Measurements from ENCODE around the gene RHOV. TPM values are rescaled to one million over a fixed set of nuclear protein-coding genes. Genes with fewer than 3 reads are reported as not detected.
A peak's percentile ranks its signal among the peaks of the same experiment; 100 is the strongest.

RHOV gene
- total RNA-seq, 1 experiment from 2014 or later, result 4.2 TPM

DNA sequence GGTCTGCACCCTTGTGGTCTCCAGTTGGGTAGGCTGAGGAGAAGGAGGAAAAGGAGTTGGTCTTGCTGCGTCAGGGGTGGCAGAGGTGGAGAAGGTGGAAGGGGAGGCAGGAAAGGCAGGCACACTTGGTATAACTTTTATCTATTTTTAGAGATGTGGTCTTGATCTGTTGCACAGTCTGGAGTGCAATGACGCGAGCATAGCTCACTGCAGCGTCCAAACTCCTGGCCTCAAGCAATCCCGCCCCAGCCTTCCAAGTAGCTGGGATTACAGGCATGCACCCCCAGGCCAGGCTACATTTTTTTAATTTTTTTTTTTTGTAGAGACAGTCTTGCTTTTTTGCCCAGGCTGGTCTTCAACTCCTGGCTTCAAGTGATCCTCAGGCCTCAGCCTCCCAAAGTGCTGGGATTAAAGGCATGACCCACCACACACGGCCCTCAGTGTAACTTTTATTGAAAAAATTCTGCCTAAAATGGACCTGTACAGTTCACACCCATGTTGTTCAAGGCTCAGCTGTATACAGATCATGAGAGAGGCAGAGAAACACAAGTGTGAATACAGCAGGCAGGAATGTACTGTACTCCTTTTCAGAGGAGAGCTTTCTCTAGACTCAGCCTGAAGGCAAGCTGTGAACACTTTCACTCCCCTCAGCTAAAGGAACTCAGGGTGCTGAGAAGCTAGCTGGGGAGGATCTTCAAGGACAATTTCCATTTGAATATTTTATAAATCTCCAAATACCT lies 2.1 kb upstream of the RHOV start:
- no peaks in the 10 kb centered on the region for H3K27me3 ChIP-seq (ENCODE audit: control insufficient read depth, insufficient read depth, low read length)
- BruUV-seq (replicated peaks), result no TSS peak
- intact Hi-C loops (cut with micrococcal nuclease; ENCODE audit: unreplicated experiment), result no loop called here
- no peak overlapping the region for H3K4me3 ChIP-seq (ENCODE audit: low read depth in 2 of 2, low read length in 2 of 2)
- peaks cover 4% of the 10 kb centered on the region; the same call in 1 of the 2 replicates for H3K4me1 ChIP-seq (ENCODE audit: control insufficient read depth, insufficient read depth, low read length)
- TF ChIP-seq SIN3A (IDR thresholded peaks at IDR 0.05; ENCODE audit: borderline replicate concordance, insufficient read depth, low read depth, low read length), result no peak
- TF ChIP-seq POLR2AphosphoS5 (IDR thresholded peaks at IDR 0.05; ENCODE audit: low read depth, low read length), result no peak
- TF ChIP-seq, protein P1, sequence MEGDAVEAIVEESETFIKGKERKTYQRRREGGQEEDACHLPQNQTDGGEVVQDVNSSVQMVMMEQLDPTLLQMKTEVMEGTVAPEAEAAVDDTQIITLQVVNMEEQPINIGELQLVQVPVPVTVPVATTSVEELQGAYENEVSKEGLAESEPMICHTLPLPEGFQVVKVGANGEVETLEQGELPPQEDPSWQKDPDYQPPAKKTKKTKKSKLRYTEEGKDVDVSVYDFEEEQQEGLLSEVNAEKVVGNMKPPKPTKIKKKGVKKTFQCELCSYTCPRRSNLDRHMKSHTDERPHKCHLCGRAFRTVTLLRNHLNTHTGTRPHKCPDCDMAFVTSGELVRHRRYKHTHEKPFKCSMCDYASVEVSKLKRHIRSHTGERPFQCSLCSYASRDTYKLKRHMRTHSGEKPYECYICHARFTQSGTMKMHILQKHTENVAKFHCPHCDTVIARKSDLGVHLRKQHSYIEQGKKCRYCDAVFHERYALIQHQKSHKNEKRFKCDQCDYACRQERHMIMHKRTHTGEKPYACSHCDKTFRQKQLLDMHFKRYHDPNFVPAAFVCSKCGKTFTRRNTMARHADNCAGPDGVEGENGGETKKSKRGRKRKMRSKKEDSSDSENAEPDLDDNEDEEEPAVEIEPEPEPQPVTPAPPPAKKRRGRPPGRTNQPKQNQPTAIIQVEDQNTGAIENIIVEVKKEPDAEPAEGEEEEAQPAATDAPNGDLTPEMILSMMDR (IDR thresholded peaks at IDR 0.05), result no peak
- TF ChIP-seq, protein P2, sequence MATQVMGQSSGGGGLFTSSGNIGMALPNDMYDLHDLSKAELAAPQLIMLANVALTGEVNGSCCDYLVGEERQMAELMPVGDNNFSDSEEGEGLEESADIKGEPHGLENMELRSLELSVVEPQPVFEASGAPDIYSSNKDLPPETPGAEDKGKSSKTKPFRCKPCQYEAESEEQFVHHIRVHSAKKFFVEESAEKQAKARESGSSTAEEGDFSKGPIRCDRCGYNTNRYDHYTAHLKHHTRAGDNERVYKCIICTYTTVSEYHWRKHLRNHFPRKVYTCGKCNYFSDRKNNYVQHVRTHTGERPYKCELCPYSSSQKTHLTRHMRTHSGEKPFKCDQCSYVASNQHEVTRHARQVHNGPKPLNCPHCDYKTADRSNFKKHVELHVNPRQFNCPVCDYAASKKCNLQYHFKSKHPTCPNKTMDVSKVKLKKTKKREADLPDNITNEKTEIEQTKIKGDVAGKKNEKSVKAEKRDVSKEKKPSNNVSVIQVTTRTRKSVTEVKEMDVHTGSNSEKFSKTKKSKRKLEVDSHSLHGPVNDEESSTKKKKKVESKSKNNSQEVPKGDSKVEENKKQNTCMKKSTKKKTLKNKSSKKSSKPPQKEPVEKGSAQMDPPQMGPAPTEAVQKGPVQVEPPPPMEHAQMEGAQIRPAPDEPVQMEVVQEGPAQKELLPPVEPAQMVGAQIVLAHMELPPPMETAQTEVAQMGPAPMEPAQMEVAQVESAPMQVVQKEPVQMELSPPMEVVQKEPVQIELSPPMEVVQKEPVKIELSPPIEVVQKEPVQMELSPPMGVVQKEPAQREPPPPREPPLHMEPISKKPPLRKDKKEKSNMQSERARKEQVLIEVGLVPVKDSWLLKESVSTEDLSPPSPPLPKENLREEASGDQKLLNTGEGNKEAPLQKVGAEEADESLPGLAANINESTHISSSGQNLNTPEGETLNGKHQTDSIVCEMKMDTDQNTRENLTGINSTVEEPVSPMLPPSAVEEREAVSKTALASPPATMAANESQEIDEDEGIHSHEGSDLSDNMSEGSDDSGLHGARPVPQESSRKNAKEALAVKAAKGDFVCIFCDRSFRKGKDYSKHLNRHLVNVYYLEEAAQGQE (IDR thresholded peaks at IDR 0.05; ENCODE audit: insufficient read depth in 1 of 2, low read depth in 2 of 2, low read length in 1 of 2), result no peak
- no peak for TF ChIP-seq TCF7L2 (IDR thresholded peaks at IDR 0.05; ENCODE audit: low read depth, low read length)
- CTCF ChIA-PET, result interaction anchor here (0.7 to 4.2 kb wide), 3 partner anchors 16 to 381 kb away, joined by 3 to 13 read pairs (median 3); no protein-coding TSS in a partner anchor
- no peaks in the 10 kb centered on the region for H3K36me3 ChIP-seq (ENCODE audit: control insufficient read depth, insufficient read depth, low read length)
- in situ Hi-C loops (cut with HindIII; ENCODE audit: low pct_unique_long_range_greater_than_20kb, low sequenced_read_pairs), result no loop called here
- ATAC-seq (no peak), DNase-seq (ENCODE audit: low read depth, low spot score) (no peak)
- POLR2A ChIA-PET, result no interaction called here
- no peaks in the 10 kb centered on the region for H3K9me3 ChIP-seq (ENCODE audit: control insufficient read depth, insufficient read depth, low read depth, low read length)
- H3K27ac ChIP-seq (ENCODE audit: low read length), result no peak overlapping the region

DNA sequence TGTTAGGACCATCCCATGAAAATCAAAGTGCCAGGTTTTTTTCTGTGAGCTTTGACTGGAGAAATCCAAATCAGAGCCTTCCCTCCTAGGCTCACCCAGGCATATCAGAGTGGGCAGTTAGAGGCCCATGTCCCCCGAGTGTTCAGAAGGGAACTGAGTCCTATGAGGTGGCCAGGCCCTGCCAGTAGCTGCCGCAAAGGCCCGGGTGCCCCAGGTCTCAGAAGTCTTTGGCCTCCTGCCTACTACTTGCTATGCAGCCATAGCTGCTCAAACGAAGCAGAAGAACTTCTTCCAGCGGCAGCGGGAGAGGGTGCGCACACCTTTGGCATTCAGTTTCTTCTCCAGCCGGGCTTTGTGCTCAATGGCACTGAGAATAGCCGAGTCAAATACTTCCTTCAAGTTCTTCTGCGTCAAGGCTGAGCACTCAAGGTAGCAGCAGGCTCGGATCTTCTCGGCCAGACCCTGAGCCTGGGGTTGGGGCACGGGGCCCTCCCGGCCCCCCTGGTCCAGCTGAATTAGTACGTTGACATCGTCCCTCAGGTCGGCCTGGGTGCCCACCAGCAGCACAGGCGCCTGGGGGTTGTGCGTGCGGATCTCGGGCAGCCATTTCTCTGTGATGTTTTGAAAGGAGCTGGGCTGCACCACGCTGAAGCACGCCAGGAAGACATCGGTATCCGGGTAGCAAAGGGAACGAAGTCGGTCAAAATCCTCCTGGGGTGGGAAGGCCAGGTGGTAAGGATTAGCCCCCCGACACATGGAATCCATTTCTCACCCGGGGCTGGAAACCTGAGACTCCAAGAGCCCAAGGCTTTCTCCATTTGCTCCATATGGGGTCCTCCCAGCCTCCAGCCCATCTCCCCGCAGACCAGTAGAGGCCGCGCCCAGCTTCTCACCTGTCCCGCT lies 992 bp downstream of the RHOV start:
- Histone ChIP-seq H3K9me3 (ENCODE audit: control insufficient read depth, insufficient read depth, low read depth, low read length) (no peaks in the 10 kb centered on the region), H3K4me3 (ENCODE audit: low read depth in 2 of 2, low read length in 2 of 2) (peak overlapping the region; percentile 51 to 59), H3K27ac (ENCODE audit: low read length) (no peak overlapping the region), H3K36me3 (ENCODE audit: control insufficient read depth, insufficient read depth, low read length) (no peaks in the 10 kb centered on the region), H3K4me1 (ENCODE audit: control insufficient read depth, insufficient read depth, low read length) (peaks cover 4% of the 10 kb centered on the region; the same call in 1 of the 2 replicates), H3K27me3 (ENCODE audit: control insufficient read depth, insufficient read depth, low read length) (no peaks in the 10 kb centered on the region)
- TF ChIP-seq, protein P2 (IDR thresholded peaks at IDR 0.05; ENCODE audit: insufficient read depth in 1 of 2, low read depth in 2 of 2, low read length in 1 of 2), result no peak
- TF ChIP-seq TCF7L2 (IDR thresholded peaks at IDR 0.05; ENCODE audit: low read depth, low read length) (no peak), POLR2AphosphoS5 (IDR thresholded peaks at IDR 0.05; ENCODE audit: low read depth, low read length) (no peak), SIN3A (IDR thresholded peaks at IDR 0.05; ENCODE audit: borderline replicate concordance, insufficient read depth, low read depth, low read length) (no peak)
- TF ChIP-seq, protein P1 (IDR thresholded peaks at IDR 0.05), result no peak
- intact Hi-C loops (cut with micrococcal nuclease; ENCODE audit: unreplicated experiment) (no loop called here), in situ Hi-C loops (cut with HindIII; ENCODE audit: low pct_unique_long_range_greater_than_20kb, low sequenced_read_pairs) (no loop called here)
- DNase-seq (ENCODE audit: low read depth, low spot score) (no peak), ATAC-seq (no peak)
- POLR2A ChIA-PET, result interaction anchor here (0.7 kb wide), 1 partner anchor 9 kb away, joined by 4 read pairs; no protein-coding TSS in a partner anchor
- CTCF ChIA-PET, result interaction anchor here (0.6 to 6.6 kb wide), 7 partner anchors 11 to 410 kb away, joined by 3 to 70 read pairs (median 7); partner anchors contain the start of gene VPS18
- no TSS peak for BruUV-seq (replicated peaks)
